ENCODE data around the gene TCP11L1.

TCP11L1 gene

GRCh38 chr11:33017965-33018364 lies 21.4 kb upstream of the TCP11L1 start:
- Histone ChIP-seq H3K27me3 (ENCODE audit: control insufficient read depth, insufficient read depth, low read length) (no peaks in the 10 kb centered on the region), H3K9ac (no peak overlapping the region), H3K4me1 (no peaks in the 10 kb centered on the region)

GRCh38 chr11:33018840-33019239 lies 20.5 kb upstream of the TCP11L1 start:
- no peak overlapping the region for H2AFZ ChIP-seq
- no peak overlapping the region for H3K4me2 ChIP-seq (ENCODE audit: low read length)
- no peak for TF ChIP-seq CTCF (IDR thresholded peaks at IDR 0.05)
- H3K4me3 ChIP-seq (ENCODE audit: low read depth, low read length) = no peak overlapping the region
- no peak overlapping the region for H3K27ac ChIP-seq
- no peak overlapping the region for H3K9ac ChIP-seq
- no peaks in the 10 kb centered on the region for H3K79me2 ChIP-seq
- no peaks in the 10 kb centered on the region for H3K4me1 ChIP-seq
- H3K27me3 ChIP-seq (ENCODE audit: control insufficient read depth, insufficient read depth, low read length) = no peaks in the 10 kb centered on the region
- no peaks in the 10 kb centered on the region for H3K36me3 ChIP-seq (ENCODE audit: control insufficient read depth, insufficient read depth, low read length)
- H3K9me3 ChIP-seq (ENCODE audit: control insufficient read depth, low read length) = no peaks in the 10 kb centered on the region

More at GRCh38 chr11:33017965-33018364, 21.4 kb upstream of the TCP11L1 start:
- Histone ChIP-seq H2AFZ (no peak overlapping the region), H3K27ac (no peak overlapping the region), H3K79me2 (no peaks in the 10 kb centered on the region), H3K9me3 (ENCODE audit: control insufficient read depth, low read length) (no peaks in the 10 kb centered on the region), H3K4me3 (ENCODE audit: low read depth, low read length) (no peak overlapping the region), H3K4me2 (ENCODE audit: low read length) (no peak overlapping the region), H3K36me3 (ENCODE audit: control insufficient read depth, insufficient read depth, low read length) (no peaks in the 10 kb centered on the region)
- no peak for TF ChIP-seq CTCF (IDR thresholded peaks at IDR 0.05)

GRCh38 chr11:33021501-33021900 lies 17.9 kb upstream of the TCP11L1 start:
- Histone ChIP-seq H3K27ac (no peak overlapping the region), H3K9me3 (ENCODE audit: control insufficient read depth, low read length) (no peaks in the 10 kb centered on the region), H3K9ac (no peak overlapping the region), H3K79me2 (no peaks in the 10 kb centered on the region), H3K27me3 (ENCODE audit: control insufficient read depth, insufficient read depth, low read length) (no peaks in the 10 kb centered on the region), H3K4me1 (no peaks in the 10 kb centered on the region), H3K4me2 (ENCODE audit: low read length) (no peak overlapping the region), H3K4me3 (ENCODE audit: low read depth, low read length) (no peak overlapping the region), H2AFZ (no peak overlapping the region), H3K36me3 (ENCODE audit: control insufficient read depth, insufficient read depth, low read length) (no peaks in the 10 kb centered on the region)
- no peak for TF ChIP-seq CTCF (IDR thresholded peaks at IDR 0.05)

- Histone ChIP-seq H3K4me3 (ENCODE audit: low read depth, low read length) (no peak overlapping the region), H3K4me2 (ENCODE audit: low read length) (no peak overlapping the region), H3K9me3 (ENCODE audit: control insufficient read depth, low read length) (no peaks in the 10 kb centered on the region), H3K79me2 (no peaks in the 10 kb centered on the region), H3K27ac (no peak overlapping the region), H3K36me3 (ENCODE audit: control insufficient read depth, insufficient read depth, low read length) (no peaks in the 10 kb centered on the region), H2AFZ (no peak overlapping the region), H3K27me3 (ENCODE audit: control insufficient read depth, insufficient read depth, low read length) (no peaks in the 10 kb centered on the region), H3K4me1 (no peaks in the 10 kb centered on the region), H3K9ac (no peak overlapping the region)
- no peak for TF ChIP-seq CTCF (IDR thresholded peaks at IDR 0.05)
Observed at GRCh38 chr11:33021937-33022336, 17.4 kb upstream of the TCP11L1 start.

GRCh38 chr11:33025339-33025722 lies 14.0 kb upstream of the TCP11L1 start:
- TF ChIP-seq CTCF (IDR thresholded peaks at IDR 0.05) = no peak

More at GRCh38 chr11:33025339-33025722, 14.0 kb upstream of the TCP11L1 start:
- H3K27ac ChIP-seq = no peak overlapping the region
- no peaks in the 10 kb centered on the region for H3K4me1 ChIP-seq
- H3K9me3 ChIP-seq (ENCODE audit: control insufficient read depth, low read length) = no peaks in the 10 kb centered on the region
- H3K36me3 ChIP-seq (ENCODE audit: control insufficient read depth, insufficient read depth, low read length) = no peaks in the 10 kb centered on the region
- H3K4me2 ChIP-seq (ENCODE audit: low read length) = no peak overlapping the region
- H3K79me2 ChIP-seq = no peaks in the 10 kb centered on the region
- H3K9ac ChIP-seq = no peak overlapping the region
- no peaks in the 10 kb centered on the region for H3K27me3 ChIP-seq (ENCODE audit: control insufficient read depth, insufficient read depth, low read length)
- no peak overlapping the region for H3K4me3 ChIP-seq (ENCODE audit: low read depth, low read length)
- no peak overlapping the region for H2AFZ ChIP-seq

Measured in parathyroid adenoma (tissue), 2 donors.